Hepatocyte (in vitro differentiated cells): ENCODE measurements around the gene MEF2D.

ENCODE experiments used
- EZH2 ChIP-seq: fragments of 200-600 bp; sonication (generic); IDR thresholded peaks from 2 replicates; pipeline ENCODE4 v1.6.1; 2016; ENCODE audit warnings: antibody characterized with exemption, mild to moderate bottlenecking, borderline replicate concordance
- TF ChIP-seq, protein P1 (sequence below): fragments of 200-600 bp; sonication (generic); IDR thresholded peaks from 2 replicates; pipeline ENCODE4 v1.5.1; 2016; ENCODE audit warnings: antibody characterized with exemption, mild to moderate bottlenecking; ENCODE audit not compliant: poor library complexity

DNA sequence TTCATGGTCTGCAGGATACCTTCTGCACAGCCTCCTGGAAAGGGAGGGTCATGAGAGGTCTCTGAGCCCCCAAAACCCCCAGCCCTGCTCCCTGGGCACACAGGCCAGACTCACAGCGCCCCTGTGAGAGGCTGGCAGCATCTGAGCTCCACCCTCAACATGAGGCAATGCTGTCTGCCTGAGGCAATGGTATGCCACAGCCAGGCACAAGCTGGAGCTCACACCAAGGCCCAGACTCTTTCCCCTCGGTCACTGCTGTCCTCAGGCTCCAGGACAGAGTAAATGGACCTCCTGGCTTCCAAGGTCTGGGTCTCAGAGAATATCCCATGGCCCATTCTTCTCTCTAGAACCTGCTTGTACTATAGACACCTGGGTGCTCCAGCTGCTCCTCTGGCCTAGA is 17.2 kb downstream of the MEF2D start:
- TF ChIP-seq, protein P1, sequence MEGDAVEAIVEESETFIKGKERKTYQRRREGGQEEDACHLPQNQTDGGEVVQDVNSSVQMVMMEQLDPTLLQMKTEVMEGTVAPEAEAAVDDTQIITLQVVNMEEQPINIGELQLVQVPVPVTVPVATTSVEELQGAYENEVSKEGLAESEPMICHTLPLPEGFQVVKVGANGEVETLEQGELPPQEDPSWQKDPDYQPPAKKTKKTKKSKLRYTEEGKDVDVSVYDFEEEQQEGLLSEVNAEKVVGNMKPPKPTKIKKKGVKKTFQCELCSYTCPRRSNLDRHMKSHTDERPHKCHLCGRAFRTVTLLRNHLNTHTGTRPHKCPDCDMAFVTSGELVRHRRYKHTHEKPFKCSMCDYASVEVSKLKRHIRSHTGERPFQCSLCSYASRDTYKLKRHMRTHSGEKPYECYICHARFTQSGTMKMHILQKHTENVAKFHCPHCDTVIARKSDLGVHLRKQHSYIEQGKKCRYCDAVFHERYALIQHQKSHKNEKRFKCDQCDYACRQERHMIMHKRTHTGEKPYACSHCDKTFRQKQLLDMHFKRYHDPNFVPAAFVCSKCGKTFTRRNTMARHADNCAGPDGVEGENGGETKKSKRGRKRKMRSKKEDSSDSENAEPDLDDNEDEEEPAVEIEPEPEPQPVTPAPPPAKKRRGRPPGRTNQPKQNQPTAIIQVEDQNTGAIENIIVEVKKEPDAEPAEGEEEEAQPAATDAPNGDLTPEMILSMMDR, result no peak
- no peak for TF ChIP-seq EZH2
